K562 (cell line): ENCODE measurements around the gene TTC39C. TPM values are rescaled to one million over a fixed set of nuclear protein-coding genes. Genes with fewer than 3 reads are reported as not detected.

Experiments used
- ATAC-seq: fragments of 200-7000 bp; cut with Tn5 transposase; 3 replicates; pipeline ENCODE4 v1.9.1; 2020; ENCODE audit warnings: moderate library complexity
- BruUV-seq: library from RNA; stranded (reverse); fragments of 400-500 nt; replicated peaks from 2 replicates; lab custom pipeline; 2021; lab: Mats Ljungman, UMichigan
- CTCF ChIA-PET: fragments of 300-600 bp; formaldehyde crosslinking; extraction: SDS; loops from one replicate; lab custom pipeline; 2021; ENCODE audit warnings: low intra/inter-chr PET ratio; lab: Yijun Ruan, JAX
- POLR2A ChIA-PET: fragments of 300-600, 350-650 bp; sonication (Branson Sonifier 250); formaldehyde crosslinking; extraction: SDS; loops from one replicate; lab custom pipeline; 2021; ENCODE audit warnings: antibody characterized with exemption, inconsistent platforms; lab: Yijun Ruan, JAX
- DNase-seq, 4 experiments: peaks; one replicate each; pipeline versions ENCODE4 v3.0.0 to v3.0.0-alpha.2; 2011 to 2018; ENCODE audit warnings: low spot score in 3 of 4, mixed read lengths in 3 of 4; ENCODE audit errors: extremely low read depth in 1 of 4
- FAIRE-seq: peaks from 2 replicates; lab custom pipeline; 2011; peaks lifted over from hg19 to GRCh38; lab: Jason Lieb, UNC
- H2AFZ ChIP-seq: 2 replicates; pipeline ENCODE4 v1.6.0; 2011; ENCODE audit warnings: low read depth, low read length, control low read depth, inconsistent platforms
- H3K27ac ChIP-seq: fragments of 200-600 bp; 3 replicates; pipeline ENCODE4 v1.8.0; 2011; ENCODE audit warnings: low read depth, mild to moderate bottlenecking, control low read depth, inconsistent platforms, low read length, moderate library complexity, mixed read lengths; ENCODE audit errors: extremely low read depth
- H3K27me3 ChIP-seq, 2 experiments: fragments of 300-600 bp in 1 of 2; 2 replicates in 1 of 2; 3 replicates in 1 of 2; pipeline versions ENCODE4 v1.6.0 to v1.8.0; 2011; ENCODE audit warnings: inconsistent platforms in 2 of 2, low read length in 2 of 2, mild to moderate bottlenecking in 1 of 2, mixed read lengths in 1 of 2, moderate library complexity in 1 of 2; ENCODE audit not compliant: control insufficient read depth in 2 of 2, insufficient read depth in 2 of 2
- H3K36me3 ChIP-seq: fragments of 300-600 bp; 3 replicates; pipeline ENCODE4 v1.8.0; 2011; ENCODE audit warnings: mild to moderate bottlenecking, low read length, inconsistent platforms; ENCODE audit not compliant: control insufficient read depth, insufficient read depth
- H3K4me1 ChIP-seq, 2 experiments: fragments of 200-600 bp in 1 of 2; replicated peaks in 1 of 2; 2 replicates in 1 of 2; 3 replicates in 1 of 2; pipeline versions ENCODE4 v1.5.1 to v1.8.0; 2011; ENCODE audit warnings: inconsistent platforms in 2 of 2, low read length in 2 of 2, mild to moderate bottlenecking in 1 of 2, mixed read lengths in 1 of 2, moderate library complexity in 1 of 2; ENCODE audit not compliant: control insufficient read depth in 2 of 2, insufficient read depth in 2 of 2
- H3K4me2 ChIP-seq: 2 replicates; pipeline ENCODE4 v1.6.1; 2011; ENCODE audit warnings: low read length, control low read depth, inconsistent platforms, mixed read lengths; ENCODE audit not compliant: insufficient read depth
- H3K4me3 ChIP-seq: fragments of 200-600 bp; sonication (generic), shearing (Covaris generic); 2 replicates; pipeline ENCODE4 v1.5.1; 2016; ENCODE audit warnings: control low read depth, inconsistent platforms
- H3K79me2 ChIP-seq: fragments of 200-600 bp; 3 replicates; pipeline ENCODE4 v1.8.0; 2011; ENCODE audit warnings: low read length, inconsistent platforms; ENCODE audit not compliant: control insufficient read depth, insufficient read depth
- H3K9ac ChIP-seq, 2 experiments: 2 replicates each; pipeline versions ENCODE4 v1.6.0 to v1.6.1; 2011; ENCODE audit warnings: low read depth in 2 of 2, low read length in 2 of 2, control low read depth in 1 of 2, inconsistent platforms in 1 of 2, mild to moderate bottlenecking in 1 of 2, mixed read lengths in 1 of 2; ENCODE audit not compliant: insufficient read depth in 1 of 2
- H3K9me1 ChIP-seq: one replicate; pipeline ENCODE4 v1.6.0; 2011; ENCODE audit warnings: inconsistent platforms, mild to moderate bottlenecking, low read length, moderate library complexity; ENCODE audit not compliant: control insufficient read depth, insufficient read depth
- H3K9me3 ChIP-seq: replicated peaks from 2 replicates; pipeline ENCODE4 v1.5.1; 2011; ENCODE audit warnings: low read depth, low read length, inconsistent platforms; ENCODE audit not compliant: control insufficient read depth, insufficient read depth
- H4K20me1 ChIP-seq: replicated peaks from 2 replicates; pipeline ENCODE4 v1.6.1; 2011; ENCODE audit warnings: low read length, inconsistent platforms, mixed read lengths; ENCODE audit not compliant: control insufficient read depth, insufficient read depth
- NFE2L1 ChIP-seq: fragments of 450-650 bp; IDR thresholded peaks from 2 replicates; pipeline ENCODE4 v1.6.1; 2016; ENCODE audit warnings: missing genetic modification characterization, low read depth, mild to moderate bottlenecking, missing compliant biosample characterization, moderate library complexity, borderline replicate concordance
- NFIX ChIP-seq: fragments of 250-450 bp; sonication (Bioruptor Pico); IDR thresholded peaks from 2 replicates; pipeline ENCODE4 v1.4.0; 2020; ENCODE audit warnings: low read depth, mild to moderate bottlenecking, moderate library complexity
- NONO ChIP-seq, 2 experiments: fragments of 200-400 bp in 1 of 2; fragments of 450-650 bp in 1 of 2; formaldehyde crosslinking in 1 of 2; IDR thresholded peaks; 2 replicates each; pipeline ENCODE4 v1.6.1; 2017; ENCODE audit warnings: low read depth in 2 of 2, mild to moderate bottlenecking in 2 of 2, moderate library complexity in 2 of 2, low read length in 1 of 2
- POLR2A ChIP-seq: fragments of 450-650 bp; conservative IDR thresholded peaks from 2 replicates; pipeline ENCODE4 v1.6.1; 2016
- POU5F1 ChIP-seq: fragments of 150-350 bp; IDR thresholded peaks from 2 replicates; pipeline ENCODE4 v1.6.1; 2014; ENCODE audit warnings: borderline replicate concordance, low read length, low read depth, mild to moderate bottlenecking; ENCODE audit not compliant: partially characterized antibody
- XRCC4 ChIP-seq: IDR thresholded peaks from one replicate; pipeline ENCODE4 v1.6.1; 2011; ENCODE audit not compliant: insufficient read depth, insufficient read length; ENCODE audit errors: extremely low read depth
- WGBS: fragments of 100-300 bp; shearing (Covaris generic); methylation state at CpG from one replicate; pipeline ENCODE4 v1.1.6; 2016; ENCODE audit warnings: low coverage, mixed read lengths; ENCODE audit not compliant: insufficient coverage; ENCODE audit errors: missing lambda C conversion rate; 5-methylcytosine and 5-hydroxymethylcytosine counted together
- in situ Hi-C: fragments of 300-500 bp; cut with MboI; formaldehyde crosslinking; loops from 4 replicates; pipeline ENCODE4 v1.15.0; 2018; ENCODE audit warnings: inconsistent platforms, mixed read lengths
- intact Hi-C: fragments of 100-400 bp; cut with micrococcal nuclease; formaldehyde crosslinking; loops from 2 replicates; pipeline ENCODE4 v1.14.2; 2022
- polyA plus RNA-seq, 8 experiments: library from polyadenylated mRNA; depleted of rRNA in 4 of 8; stranded (reverse) in 5 of 8; unstranded in 3 of 8; fragments of >200 nt; fragmentation: Nextera tagmentation in 2 of 8; fragmentation: Illumina TruSeq in 1 of 8; extraction: Ambion mirVana in 2 of 8; extraction: Trizol in 1 of 8; gene quantifications; 2 replicates each; pipeline versions ENCODE4 v1.2.1 to v1.2.3, GENCODE V29; 2011 to 2014; ENCODE audit warnings: inconsistent platforms in 1 of 8, missing spikeins in 1 of 8
- total RNA-seq, 7 experiments: library from RNA; depleted of rRNA in 6 of 7; stranded (reverse); fragments of >200 nt in 6 of 7; fragmentation: Illumina TruSeq in 2 of 7; extraction: Trizol in 2 of 7; gene quantifications; 2 replicates each; pipeline versions ENCODE4 v1.2.1 to v1.2.3, GENCODE V29; 2011 to 2021; ENCODE audit warnings: low replicate concordance in 1 of 7

Gene TTC39C
- total and polyA plus RNA-seq, 9 of the 15 experiments (the other 6 are each of a cell fraction or from before 2014, with no cell fraction given): 0.01 to 0.58 (median 0.18) TPM; not detected in 5

GRCh38 chr18:24078391-24078790, 63.8 kb downstream of the TTC39C start (continued):
- TF ChIP-seq NFE2L1: no peak

- in situ Hi-C loops: no loop called here
- Histone ChIP-seq H3K4me2 (no peak overlapping the region), H3K27ac (no peak overlapping the region), H3K9me3 (no peaks in the 10 kb centered on the region), H3K27me3 (no peaks in the 10 kb centered on the region), H3K9me1 (no peaks in the 10 kb centered on the region), H3K36me3 (no peaks in the 10 kb centered on the region), H3K4me1 (no peaks in the 10 kb centered on the region; a peak in 2 of 5 replicates), H3K4me3 (no peak overlapping the region), H3K9ac (no peak overlapping the region), H4K20me1 (no peaks in the 10 kb centered on the region), H2AFZ (no peak overlapping the region), H3K79me2 (no peaks in the 10 kb centered on the region)
- TF ChIP-seq POU5F1: no peak
- no peak for TF ChIP-seq NONO (IDR thresholded peaks at IDR 0.05; ENCODE audit: low read depth in 2 of 2, low read length in 1 of 2)
- TF ChIP-seq NFIX (CRISPR knock-in tag): no peak
- TF ChIP-seq POLR2A: no peak
- no peak for TF ChIP-seq XRCC4
- intact Hi-C loops: no loop called here
- FAIRE-seq (no peak), ATAC-seq (no peak), DNase-seq (no peak)
- no TSS peak for BruUV-seq
- ChIA-PET POLR2A (no interaction called here), CTCF (interaction anchor here (0.6 kb wide), 1 partner anchor 1794 kb away, joined by 3 read pairs; no protein-coding TSS in a partner anchor)
- WGBS: 0% methylated on average over 7 of the region's 7 CpGs
Measured at GRCh38 chr18:24080861-24081260, 66.3 kb downstream of the TTC39C start.
